Adipocyte (in vitro differentiated cells): Measurements from ENCODE around the gene SLC4A9.

Source experiments
- DNase-seq: peaks from one replicate; pipeline ENCODE4 v3.0.0-alpha.2; 2015; ENCODE audit warnings: low read depth
- H3K27me3 ChIP-seq: replicated peaks from 2 replicates; pipeline ENCODE4 v1.7.0; 2013; ENCODE audit warnings: mild to moderate bottlenecking, low read length, moderate library complexity; ENCODE audit not compliant: control insufficient read depth, insufficient read depth
- H3K36me3 ChIP-seq: 2 replicates; pipeline ENCODE4 v1.7.0; 2013; ENCODE audit warnings: low read length, mild to moderate bottlenecking, moderate library complexity; ENCODE audit not compliant: control insufficient read depth, insufficient read depth, severe bottlenecking
- H3K4me1 ChIP-seq: 2 replicates; pipeline ENCODE4 v1.7.0; 2013; ENCODE audit warnings: mild to moderate bottlenecking, low read length, moderate library complexity; ENCODE audit not compliant: control insufficient read depth, insufficient read depth
- H3K4me3 ChIP-seq: 2 replicates; pipeline ENCODE4 v1.7.0; 2013; ENCODE audit warnings: mild to moderate bottlenecking, low read length, moderate library complexity
- H3K9ac ChIP-seq: 2 replicates; pipeline ENCODE4 v1.7.0; 2013; ENCODE audit warnings: mild to moderate bottlenecking, low read length, moderate library complexity
- H3K9me3 ChIP-seq: 2 replicates; pipeline ENCODE4 v1.7.0; 2013; ENCODE audit warnings: mild to moderate bottlenecking, low read length, moderate library complexity; ENCODE audit not compliant: control insufficient read depth

Gene SLC4A9

GRCh38 chr5:140363631-140364471 lies 3.9 kb downstream of the SLC4A9 start:
- Histone ChIP-seq H3K4me1 (peaks cover 8% of the 10 kb centered on the region), H3K4me3 (peak overlapping the region; percentile 69), H3K36me3 (no peaks in the 10 kb centered on the region), H3K27me3 (peaks cover 4% of the 10 kb centered on the region), H3K9me3 (no peaks in the 10 kb centered on the region), H3K9ac (peak overlapping the region; percentile 30)
- DNase-seq = no peak

GRCh38 chr5:140364472-140364765 lies 4.4 kb downstream of the SLC4A9 start:
- Histone ChIP-seq H3K4me1 (peaks cover 12% of the 10 kb centered on the region), H3K4me3 (no peak overlapping the region), H3K27me3 (peaks cover 4% of the 10 kb centered on the region), H3K9ac (no peak overlapping the region), H3K36me3 (no peaks in the 10 kb centered on the region), H3K9me3 (no peaks in the 10 kb centered on the region)
- DNase-seq = no peak

GRCh38 chr5:140365282-140365681 lies 5.3 kb downstream of the SLC4A9 start:
- Histone ChIP-seq H3K9ac (no peak overlapping the region), H3K27me3 (peaks cover 4% of the 10 kb centered on the region), H3K4me1 (peaks cover 12% of the 10 kb centered on the region), H3K9me3 (no peaks in the 10 kb centered on the region), H3K36me3 (no peaks in the 10 kb centered on the region), H3K4me3 (no peak overlapping the region)
- no peak for DNase-seq

- H3K27me3 ChIP-seq = peaks cover 4% of the 10 kb centered on the region
- no peak overlapping the region for H3K9ac ChIP-seq
- H3K36me3 ChIP-seq = no peaks in the 10 kb centered on the region
- H3K4me3 ChIP-seq = no peak overlapping the region
- peaks cover 12% of the 10 kb centered on the region for H3K4me1 ChIP-seq
- DNase-seq = no peak
- H3K9me3 ChIP-seq = no peaks in the 10 kb centered on the region
Measured at GRCh38 chr5:140365941-140366340, 5.9 kb downstream of the SLC4A9 start.

GRCh38 chr5:140366589-140367255 lies 6.7 kb downstream of the SLC4A9 start:
- Histone ChIP-seq H3K36me3 (no peaks in the 10 kb centered on the region), H3K4me3 (no peak overlapping the region), H3K9ac (no peak overlapping the region), H3K4me1 (peaks cover 12% of the 10 kb centered on the region), H3K9me3 (no peaks in the 10 kb centered on the region), H3K27me3 (peaks cover 4% of the 10 kb centered on the region)
- DNase-seq = no peak

GRCh38 chr5:140367256-140368013 lies 7.4 kb downstream of the SLC4A9 start:
- Histone ChIP-seq H3K4me1 (peaks cover 12% of the 10 kb centered on the region), H3K4me3 (no peak overlapping the region), H3K27me3 (peaks cover 4% of the 10 kb centered on the region), H3K9ac (no peak overlapping the region), H3K9me3 (no peaks in the 10 kb centered on the region), H3K36me3 (no peaks in the 10 kb centered on the region)
- DNase-seq = no peak

GRCh38 chr5:140371356-140372151 lies 11.6 kb downstream of the SLC4A9 start:
- no peaks in the 10 kb centered on the region for H3K36me3 ChIP-seq
- no peak for DNase-seq
- no peaks in the 10 kb centered on the region for H3K27me3 ChIP-seq
- H3K9ac ChIP-seq = no peak overlapping the region
- H3K4me3 ChIP-seq = no peak overlapping the region
- no peaks in the 10 kb centered on the region for H3K9me3 ChIP-seq
- H3K4me1 ChIP-seq = peaks cover 13% of the 10 kb centered on the region

- Histone ChIP-seq H3K4me1 (peaks cover 13% of the 10 kb centered on the region), H3K4me3 (no peak overlapping the region), H3K27me3 (no peaks in the 10 kb centered on the region), H3K36me3 (no peaks in the 10 kb centered on the region), H3K9ac (no peak overlapping the region), H3K9me3 (no peaks in the 10 kb centered on the region)
- peak; percentile 89 for DNase-seq
Measured at GRCh38 chr5:140372971-140373487, 13.0 kb downstream of the SLC4A9 start.

GRCh38 chr5:140381351-140381750 lies 21.4 kb downstream of the SLC4A9 start:
- Histone ChIP-seq H3K36me3 (no peaks in the 10 kb centered on the region), H3K9ac (no peak overlapping the region), H3K4me1 (no peaks in the 10 kb centered on the region), H3K9me3 (peaks cover 3% of the 10 kb centered on the region), H3K27me3 (no peaks in the 10 kb centered on the region), H3K4me3 (no peak overlapping the region)
- DNase-seq = no peak

GRCh38 chr5:140381972-140382371 lies 22.0 kb downstream of the SLC4A9 start:
- no peak for DNase-seq
- no peak overlapping the region for H3K4me3 ChIP-seq
- no peak overlapping the region for H3K9ac ChIP-seq
- no peaks in the 10 kb centered on the region for H3K36me3 ChIP-seq
- H3K27me3 ChIP-seq = no peaks in the 10 kb centered on the region
- peaks cover 3% of the 10 kb centered on the region for H3K9me3 ChIP-seq
- no peaks in the 10 kb centered on the region for H3K4me1 ChIP-seq
